ENCODE data around the gene TEN1. TPM values are rescaled to one million over a fixed set of nuclear protein-coding genes. Genes with fewer than 3 reads are reported as not detected.

Gene TEN1
- total and polyA plus RNA-seq, 2 donors (not counting 1 experiment from before 2014, with no cell fraction given), result 19.8 to 34.5 TPM

DNA sequence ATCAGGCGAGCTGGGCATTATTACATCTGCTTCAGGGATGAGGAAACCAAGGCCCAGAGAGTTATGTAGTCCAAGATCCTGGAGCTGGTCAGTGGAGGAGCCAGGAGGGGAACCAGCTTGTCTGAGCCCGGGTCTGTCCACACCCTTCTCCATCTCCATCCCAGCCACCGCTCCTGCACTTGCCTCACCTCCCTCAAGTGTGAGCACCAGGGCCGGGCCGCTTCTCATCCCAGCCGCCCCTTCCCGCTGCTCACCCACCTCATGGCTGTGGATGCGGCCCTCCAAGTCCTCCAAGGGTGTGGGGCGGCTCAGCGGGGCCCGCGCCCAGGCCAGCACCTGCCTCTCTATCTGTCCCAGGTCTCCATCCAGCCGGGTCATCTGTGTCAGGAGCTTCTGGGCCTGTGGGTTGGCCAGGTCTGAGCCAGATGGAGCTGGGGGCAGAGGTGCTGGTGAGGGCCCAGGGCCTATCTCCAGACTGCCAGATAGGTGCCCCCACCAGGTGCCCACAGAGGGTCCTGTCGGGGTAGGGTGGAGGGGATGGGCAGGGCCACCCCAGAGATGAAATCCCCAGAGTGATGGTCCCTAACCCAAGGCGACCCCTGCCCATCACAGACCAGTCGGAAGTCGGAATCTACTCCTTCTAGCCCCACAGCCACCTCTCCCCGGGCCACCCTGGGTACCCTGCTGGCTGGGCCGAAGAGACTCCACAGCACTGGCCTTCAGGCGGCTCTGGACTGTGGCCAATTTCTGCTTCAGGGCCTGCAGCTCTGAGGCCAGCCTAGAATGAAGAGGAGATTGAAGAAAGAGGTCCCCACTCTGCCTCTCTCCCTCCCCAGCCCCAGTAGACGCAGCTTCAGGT lies 38.7 kb downstream of the TEN1 start:
- Mint-ChIP-seq H3K4me1 (no peaks in the 10 kb centered on the region), H3K9me3 (ENCODE audit: insufficient read depth) (no peaks in the 10 kb centered on the region), H3K4me3 (no peak overlapping the region), H3K27me3 (no peaks in the 10 kb centered on the region), H3K27ac (no peak overlapping the region)
- Histone ChIP-seq H3K79me2 (ENCODE audit: control insufficient read depth, insufficient read depth, low read length) (no peaks in the 10 kb centered on the region), H3K4me1 (ENCODE audit: control insufficient read depth in 2 of 2, insufficient read depth in 2 of 2, low read length in 2 of 2) (peaks cover 0 to 7% of the 10 kb centered on the region in 2 donors), H3K27ac (ENCODE audit: low read length in 2 of 2) (no peak overlapping the region), H4K20me1 (ENCODE audit: control insufficient read depth, insufficient read depth, low read length, poor library complexity, severe bottlenecking) (no peaks in the 10 kb centered on the region), H3K9me3 (ENCODE audit: control extremely low read depth in 1 of 3, control insufficient read depth in 2 of 3, insufficient read depth in 1 of 3, low read length in 2 of 3) (no peaks in the 10 kb centered on the region), H3K4me2 (replicated peaks; ENCODE audit: low read depth, low read length, poor library complexity, severe bottlenecking) (no peak overlapping the region), H3K9ac (ENCODE audit: low read length) (no peak overlapping the region), H3K27me3 (replicated peaks in 1 of 4; ENCODE audit: control extremely low read depth in 1 of 4, control insufficient read depth in 3 of 4, insufficient read depth in 4 of 4, low read length in 3 of 4) (peaks cover 0 to 7% (median 2%) of the 10 kb centered on the region in 4 experiments), H3K36me3 (replicated peaks in 1 of 2; ENCODE audit: control extremely low read depth in 1 of 2, control insufficient read depth in 1 of 2, extremely low read depth in 1 of 2, insufficient read depth in 2 of 2, low read length in 1 of 2) (no peaks in the 10 kb centered on the region), H3K4me3 (ENCODE audit: control extremely low read depth in 1 of 5, extremely low read depth in 1 of 5, insufficient read depth in 1 of 5, low read depth in 2 of 5, low read length in 4 of 5) (no peak overlapping the region), H2AFZ (ENCODE audit: insufficient read depth, low read depth, low read length, poor library complexity, severe bottlenecking) (no peak overlapping the region)
- ChIA-PET CTCF (interaction anchor here (1.4 to 3.0 kb wide), 2 partner anchors 9 to 282 kb away, joined by 5 to 8 read pairs; no protein-coding TSS in a partner anchor), POLR2A (interaction anchor here (0.6 kb wide), 1 partner anchor 365 kb away, joined by 3 read pairs; no protein-coding TSS in a partner anchor)
- TF ChIP-seq, protein P1, sequence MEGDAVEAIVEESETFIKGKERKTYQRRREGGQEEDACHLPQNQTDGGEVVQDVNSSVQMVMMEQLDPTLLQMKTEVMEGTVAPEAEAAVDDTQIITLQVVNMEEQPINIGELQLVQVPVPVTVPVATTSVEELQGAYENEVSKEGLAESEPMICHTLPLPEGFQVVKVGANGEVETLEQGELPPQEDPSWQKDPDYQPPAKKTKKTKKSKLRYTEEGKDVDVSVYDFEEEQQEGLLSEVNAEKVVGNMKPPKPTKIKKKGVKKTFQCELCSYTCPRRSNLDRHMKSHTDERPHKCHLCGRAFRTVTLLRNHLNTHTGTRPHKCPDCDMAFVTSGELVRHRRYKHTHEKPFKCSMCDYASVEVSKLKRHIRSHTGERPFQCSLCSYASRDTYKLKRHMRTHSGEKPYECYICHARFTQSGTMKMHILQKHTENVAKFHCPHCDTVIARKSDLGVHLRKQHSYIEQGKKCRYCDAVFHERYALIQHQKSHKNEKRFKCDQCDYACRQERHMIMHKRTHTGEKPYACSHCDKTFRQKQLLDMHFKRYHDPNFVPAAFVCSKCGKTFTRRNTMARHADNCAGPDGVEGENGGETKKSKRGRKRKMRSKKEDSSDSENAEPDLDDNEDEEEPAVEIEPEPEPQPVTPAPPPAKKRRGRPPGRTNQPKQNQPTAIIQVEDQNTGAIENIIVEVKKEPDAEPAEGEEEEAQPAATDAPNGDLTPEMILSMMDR (IDR thresholded peaks at IDR 0.05), result no peak
- TF ChIP-seq EZH2 (IDR thresholded peaks at IDR 0.05; ENCODE audit: borderline replicate concordance, insufficient read depth, low read depth, low read length, poor library complexity, severe bottlenecking), result no peak
- ATAC-seq (ENCODE audit: low read depth) (no peak), DNase-seq (no peak)
- 94% methylated on average over 17 of the region's 21 CpGs for WGBS (ENCODE audit: insufficient coverage)
- intact Hi-C loops (cut with micrococcal nuclease), result no loop called here

DNA sequence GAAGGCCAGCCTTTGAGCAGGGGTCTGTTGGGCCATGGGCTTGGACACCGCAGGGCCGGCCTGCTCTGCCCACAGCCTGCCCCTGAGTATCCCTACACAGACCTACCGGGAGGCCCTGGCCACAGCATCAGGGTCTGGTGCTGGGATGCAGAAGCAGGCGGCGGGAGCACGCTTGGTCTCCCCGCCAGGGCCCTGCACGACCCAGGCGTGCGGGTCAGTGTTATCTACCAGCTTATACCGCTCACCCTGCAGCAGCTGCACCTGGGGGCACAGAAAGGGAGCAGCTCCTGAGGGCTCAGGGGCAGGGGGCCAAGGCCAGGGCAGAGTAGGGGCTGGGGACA lies 39.3 kb downstream of the TEN1 start:
- Histone ChIP-seq H3K27me3 (replicated peaks in 1 of 4; ENCODE audit: control extremely low read depth in 1 of 4, control insufficient read depth in 3 of 4, insufficient read depth in 4 of 4, low read length in 3 of 4) (peaks cover 0 to 7% (median 2%) of the 10 kb centered on the region in 4 experiments), H3K4me1 (ENCODE audit: control insufficient read depth in 2 of 2, insufficient read depth in 2 of 2, low read length in 2 of 2) (peaks cover 0 to 7% of the 10 kb centered on the region in 2 donors), H3K9ac (ENCODE audit: low read length) (no peak overlapping the region), H2AFZ (ENCODE audit: insufficient read depth, low read depth, low read length, poor library complexity, severe bottlenecking) (no peak overlapping the region), H3K9me3 (ENCODE audit: control extremely low read depth in 1 of 3, control insufficient read depth in 2 of 3, insufficient read depth in 1 of 3, low read length in 2 of 3) (no peaks in the 10 kb centered on the region), H3K36me3 (replicated peaks in 1 of 2; ENCODE audit: control extremely low read depth in 1 of 2, control insufficient read depth in 1 of 2, extremely low read depth in 1 of 2, insufficient read depth in 2 of 2, low read length in 1 of 2) (no peaks in the 10 kb centered on the region), H3K4me3 (ENCODE audit: control extremely low read depth in 1 of 5, extremely low read depth in 1 of 5, insufficient read depth in 1 of 5, low read depth in 2 of 5, low read length in 4 of 5) (no peak overlapping the region), H4K20me1 (ENCODE audit: control insufficient read depth, insufficient read depth, low read length, poor library complexity, severe bottlenecking) (no peaks in the 10 kb centered on the region), H3K79me2 (ENCODE audit: control insufficient read depth, insufficient read depth, low read length) (no peaks in the 10 kb centered on the region), H3K27ac (ENCODE audit: low read length in 2 of 2) (no peak overlapping the region), H3K4me2 (replicated peaks; ENCODE audit: low read depth, low read length, poor library complexity, severe bottlenecking) (no peak overlapping the region)
- no peak for ATAC-seq (ENCODE audit: low read depth)
- no peaks in the 10 kb centered on the region for H3K9me3 Mint-ChIP-seq (ENCODE audit: insufficient read depth)
- no peak overlapping the region for H3K4me3 Mint-ChIP-seq
- ChIA-PET CTCF (interaction anchor here (1.4 to 3.0 kb wide), 2 partner anchors 10 to 281 kb away, joined by 5 to 8 read pairs; no protein-coding TSS in a partner anchor), POLR2A (interaction anchor here (0.6 kb wide), 1 partner anchor 365 kb away, joined by 3 read pairs; no protein-coding TSS in a partner anchor)
- intact Hi-C loops (cut with micrococcal nuclease), result no loop called here
- H3K4me1 Mint-ChIP-seq, result no peaks in the 10 kb centered on the region
- DNase-seq, result no peak
- H3K27me3 Mint-ChIP-seq, result no peaks in the 10 kb centered on the region
- H3K27ac Mint-ChIP-seq, result no peak overlapping the region
- WGBS (ENCODE audit: insufficient coverage), result 95% methylated on average over 11 of the region's 11 CpGs
- TF ChIP-seq, protein P1 (IDR thresholded peaks at IDR 0.05), result no peak
- TF ChIP-seq EZH2 (IDR thresholded peaks at IDR 0.05; ENCODE audit: borderline replicate concordance, insufficient read depth, low read depth, low read length, poor library complexity, severe bottlenecking), result no peak
